Hepatocyte (in vitro differentiated cells): ENCODE results near the gene EDEM1.

Experiments
- CTCF ChIP-seq: fragments of 200-600 bp; sonication (generic); IDR thresholded peaks from 2 replicates; pipeline ENCODE4 v1.5.1; 2016; ENCODE audit warnings: antibody characterized with exemption, mild to moderate bottlenecking; ENCODE audit not compliant: poor library complexity
- EZH2 ChIP-seq: fragments of 200-600 bp; sonication (generic); IDR thresholded peaks from 2 replicates; pipeline ENCODE4 v1.6.1; 2016; ENCODE audit warnings: antibody characterized with exemption, mild to moderate bottlenecking, borderline replicate concordance

- TF ChIP-seq CTCF, result no peak
- no peak for TF ChIP-seq EZH2
Measured at GRCh38 chr3:5219216-5219615, 31.7 kb downstream of the EDEM1 start.
